ENCODE results near the gene ERN1.

ERN1 gene

GRCh38 chr17:64004218-64004770 is 125.7 kb downstream of the ERN1 start:
- Histone ChIP-seq H2AFZ (ENCODE audit: low read length) (no peak overlapping the region), H3K9me2 (replicated peaks; ENCODE audit: insufficient read depth, low read length) (no peaks in the 10 kb centered on the region), H3K4me2 (ENCODE audit: low read depth, low read length) (no peak overlapping the region), H3K4me1 (ENCODE audit: low read length) (no peaks in the 10 kb centered on the region), H3F3A (ENCODE audit: insufficient read depth, low read length) (no peaks in the 10 kb centered on the region), H3K27me3 (replicated peaks; ENCODE audit: insufficient read depth, low read length) (no peaks in the 10 kb centered on the region), H4K20me1 (ENCODE audit: insufficient read depth, low read length) (no peaks in the 10 kb centered on the region), H3K79me2 (ENCODE audit: low read length) (0 out of 2 replicates have a peak, but pooled peaks cover 7% of the 10 kb centered on the region), H3K36me3 (replicated peaks; ENCODE audit: insufficient read depth, low read length) (no peaks in the 10 kb centered on the region), H3K4me3 (ENCODE audit: low read length) (no peak overlapping the region), H3K27ac (ENCODE audit: low read length) (no peak overlapping the region), H3K9me3 (replicated peaks; ENCODE audit: insufficient read depth, low read length) (no peaks in the 10 kb centered on the region), H3K9ac (ENCODE audit: low read length) (no peak overlapping the region)
- TF ChIP-seq EZH2phosphoT487 (IDR thresholded peaks at IDR 0.05; ENCODE audit: low read length) (no peak), EZH2 (optimal IDR thresholded peaks at IDR 0.05; ENCODE audit: low read depth, low read length) (no peak)
- TF ChIP-seq, protein P1, sequence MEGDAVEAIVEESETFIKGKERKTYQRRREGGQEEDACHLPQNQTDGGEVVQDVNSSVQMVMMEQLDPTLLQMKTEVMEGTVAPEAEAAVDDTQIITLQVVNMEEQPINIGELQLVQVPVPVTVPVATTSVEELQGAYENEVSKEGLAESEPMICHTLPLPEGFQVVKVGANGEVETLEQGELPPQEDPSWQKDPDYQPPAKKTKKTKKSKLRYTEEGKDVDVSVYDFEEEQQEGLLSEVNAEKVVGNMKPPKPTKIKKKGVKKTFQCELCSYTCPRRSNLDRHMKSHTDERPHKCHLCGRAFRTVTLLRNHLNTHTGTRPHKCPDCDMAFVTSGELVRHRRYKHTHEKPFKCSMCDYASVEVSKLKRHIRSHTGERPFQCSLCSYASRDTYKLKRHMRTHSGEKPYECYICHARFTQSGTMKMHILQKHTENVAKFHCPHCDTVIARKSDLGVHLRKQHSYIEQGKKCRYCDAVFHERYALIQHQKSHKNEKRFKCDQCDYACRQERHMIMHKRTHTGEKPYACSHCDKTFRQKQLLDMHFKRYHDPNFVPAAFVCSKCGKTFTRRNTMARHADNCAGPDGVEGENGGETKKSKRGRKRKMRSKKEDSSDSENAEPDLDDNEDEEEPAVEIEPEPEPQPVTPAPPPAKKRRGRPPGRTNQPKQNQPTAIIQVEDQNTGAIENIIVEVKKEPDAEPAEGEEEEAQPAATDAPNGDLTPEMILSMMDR (IDR thresholded peaks at IDR 0.05; ENCODE audit: low read length): no peak
- no peak for DNase-seq

DNA sequence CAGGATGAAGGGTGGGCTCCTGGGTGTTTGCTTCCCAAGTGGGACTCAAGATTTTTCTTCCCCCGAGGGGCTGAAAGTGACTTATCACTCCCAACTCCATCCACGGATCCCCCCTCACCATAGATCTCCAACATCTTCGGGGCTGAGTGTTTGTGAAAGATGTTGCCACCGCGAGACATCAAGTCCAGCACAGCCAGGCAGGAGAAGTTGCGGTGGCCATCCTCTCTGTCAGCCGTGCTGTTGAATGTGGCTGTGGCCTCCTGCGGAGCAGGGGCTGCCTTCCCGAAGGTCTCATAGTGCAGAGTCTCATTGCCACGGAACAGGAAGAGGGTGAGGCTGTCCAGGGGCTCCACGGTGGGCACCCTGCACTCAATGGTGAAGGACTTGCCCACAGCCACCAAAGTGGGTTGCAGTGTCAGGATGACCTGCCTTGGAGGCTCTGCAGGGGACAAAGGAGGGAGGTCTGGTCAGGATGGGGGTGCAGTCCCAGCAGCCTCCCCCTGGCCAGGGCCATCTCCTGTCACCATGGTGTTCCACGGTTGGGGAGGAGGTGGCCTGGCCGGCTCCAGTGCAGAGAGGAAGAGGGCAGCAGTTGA is 126.3 kb downstream of the ERN1 start:
- Histone ChIP-seq H3K9me2 (replicated peaks; ENCODE audit: insufficient read depth, low read length) (no peaks in the 10 kb centered on the region), H3K79me2 (ENCODE audit: low read length) (0 out of 2 replicates have a peak, but pooled peaks cover 2% of the 10 kb centered on the region), H3K4me1 (ENCODE audit: low read length) (no peaks in the 10 kb centered on the region), H3K9me3 (replicated peaks; ENCODE audit: insufficient read depth, low read length) (no peaks in the 10 kb centered on the region), H3K27me3 (replicated peaks; ENCODE audit: insufficient read depth, low read length) (no peaks in the 10 kb centered on the region), H3K9ac (ENCODE audit: low read length) (no peak overlapping the region), H3K27ac (ENCODE audit: low read length) (no peak overlapping the region), H4K20me1 (ENCODE audit: insufficient read depth, low read length) (no peaks in the 10 kb centered on the region), H3K36me3 (replicated peaks; ENCODE audit: insufficient read depth, low read length) (no peaks in the 10 kb centered on the region), H3K4me3 (ENCODE audit: low read length) (no peak overlapping the region), H3F3A (ENCODE audit: insufficient read depth, low read length) (no peaks in the 10 kb centered on the region), H3K4me2 (ENCODE audit: low read depth, low read length) (no peak overlapping the region), H2AFZ (ENCODE audit: low read length) (no peak overlapping the region)
- DNase-seq: no peak
- TF ChIP-seq, protein P1 (IDR thresholded peaks at IDR 0.05; ENCODE audit: low read length): no peak
- TF ChIP-seq EZH2 (optimal IDR thresholded peaks at IDR 0.05; ENCODE audit: low read depth, low read length): no peak
- TF ChIP-seq EZH2phosphoT487 (IDR thresholded peaks at IDR 0.05; ENCODE audit: low read length): no peak

- H3K4me2 ChIP-seq (ENCODE audit: low read depth, low read length): no peak overlapping the region
- no peaks in the 10 kb centered on the region for H3K79me2 ChIP-seq (ENCODE audit: low read length)
- H3F3A ChIP-seq (ENCODE audit: insufficient read depth, low read length): no peaks in the 10 kb centered on the region
- no peak for DNase-seq
- no peaks in the 10 kb centered on the region for H3K9me2 ChIP-seq (replicated peaks; ENCODE audit: insufficient read depth, low read length)
- no peaks in the 10 kb centered on the region for H3K4me1 ChIP-seq (ENCODE audit: low read length)
- H3K9me3 ChIP-seq (replicated peaks; ENCODE audit: insufficient read depth, low read length): no peaks in the 10 kb centered on the region
- H3K36me3 ChIP-seq (replicated peaks; ENCODE audit: insufficient read depth, low read length): no peaks in the 10 kb centered on the region
- TF ChIP-seq, protein P1 (IDR thresholded peaks at IDR 0.05; ENCODE audit: low read length): no peak
- TF ChIP-seq EZH2phosphoT487 (IDR thresholded peaks at IDR 0.05; ENCODE audit: low read length) (no peak), EZH2 (optimal IDR thresholded peaks at IDR 0.05; ENCODE audit: low read depth, low read length) (no peak)
- H3K4me3 ChIP-seq (ENCODE audit: low read length): no peak overlapping the region
- no peak overlapping the region for H3K9ac ChIP-seq (ENCODE audit: low read length)
- no peak overlapping the region for H3K27ac ChIP-seq (ENCODE audit: low read length)
- H2AFZ ChIP-seq (ENCODE audit: low read length): no peak overlapping the region
- H3K27me3 ChIP-seq (replicated peaks; ENCODE audit: insufficient read depth, low read length): no peaks in the 10 kb centered on the region
- no peaks in the 10 kb centered on the region for H4K20me1 ChIP-seq (ENCODE audit: insufficient read depth, low read length)
These were observed 127.1 kb downstream of the ERN1 start for GRCh38 chr17:64002658-64003525.
